Kidney epithelial cell (primary cell): ENCODE data around the gene CELF5. TPM values are rescaled to one million over a fixed set of nuclear protein-coding genes. Genes with fewer than 3 reads are reported as not detected.
"Not testable (repeated sequence)": the region's sequence is repeated elsewhere in the genome, so short reads cannot be mapped to it uniquely, and the experiment has no call there.

Experiments used
- DNase-seq: peaks from one replicate; pipeline ENCODE4 v3.0.0-alpha.2; 2010; ENCODE audit warnings: low read depth
- H3K27me3 ChIP-seq: 2 replicates; pipeline ENCODE4 v1.6.0; 2011; ENCODE audit warnings: low read length; ENCODE audit not compliant: control insufficient read depth, insufficient read depth
- H3K36me3 ChIP-seq: 2 replicates; pipeline ENCODE4 v1.5.1; 2011; ENCODE audit warnings: low read length; ENCODE audit not compliant: control insufficient read depth, insufficient read depth
- H3K4me3 ChIP-seq: 2 replicates; pipeline ENCODE4 v1.5.1; 2011; ENCODE audit warnings: low read depth, mild to moderate bottlenecking, control low read depth, low read length
- total RNA-seq: library from RNA; depleted of rRNA; stranded (reverse); fragments of >200 nt; gene quantifications from 2 replicates; pipeline ENCODE4 v1.2.3, GENCODE V29; 2015
- TF ChIP-seq, protein P1 (sequence below): IDR thresholded peaks from 2 replicates; pipeline ENCODE4 v1.5.1; 2011; ENCODE audit warnings: mild to moderate bottlenecking, moderate library complexity, low read length, control low read depth, inconsistent platforms; ENCODE audit not compliant: insufficient read depth, poor library complexity, severe bottlenecking

The CELF5 gene
- total RNA-seq, 1 donor from 2014 or later: 0.17 TPM

DNA sequence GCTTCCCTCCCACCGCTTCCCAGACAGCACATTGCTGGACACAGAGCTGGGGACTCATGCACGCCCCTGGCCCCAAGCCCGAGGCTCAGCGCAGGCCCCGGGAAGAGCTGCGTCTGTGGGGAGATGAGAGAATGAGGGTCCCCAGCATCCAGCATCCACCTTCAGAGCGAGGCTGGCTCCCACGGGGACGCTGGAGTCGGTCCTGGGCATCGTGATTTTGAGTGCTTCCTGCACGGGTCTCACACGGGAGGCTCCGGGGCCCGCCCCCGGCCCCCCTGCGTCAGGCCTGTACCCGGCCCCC, 34.0 kb upstream of the CELF5 start:
- no peaks in the 10 kb centered on the region for H3K36me3 ChIP-seq
- DNase-seq: no peak
- H3K4me3 ChIP-seq: no peak overlapping the region
- TF ChIP-seq, protein P1, sequence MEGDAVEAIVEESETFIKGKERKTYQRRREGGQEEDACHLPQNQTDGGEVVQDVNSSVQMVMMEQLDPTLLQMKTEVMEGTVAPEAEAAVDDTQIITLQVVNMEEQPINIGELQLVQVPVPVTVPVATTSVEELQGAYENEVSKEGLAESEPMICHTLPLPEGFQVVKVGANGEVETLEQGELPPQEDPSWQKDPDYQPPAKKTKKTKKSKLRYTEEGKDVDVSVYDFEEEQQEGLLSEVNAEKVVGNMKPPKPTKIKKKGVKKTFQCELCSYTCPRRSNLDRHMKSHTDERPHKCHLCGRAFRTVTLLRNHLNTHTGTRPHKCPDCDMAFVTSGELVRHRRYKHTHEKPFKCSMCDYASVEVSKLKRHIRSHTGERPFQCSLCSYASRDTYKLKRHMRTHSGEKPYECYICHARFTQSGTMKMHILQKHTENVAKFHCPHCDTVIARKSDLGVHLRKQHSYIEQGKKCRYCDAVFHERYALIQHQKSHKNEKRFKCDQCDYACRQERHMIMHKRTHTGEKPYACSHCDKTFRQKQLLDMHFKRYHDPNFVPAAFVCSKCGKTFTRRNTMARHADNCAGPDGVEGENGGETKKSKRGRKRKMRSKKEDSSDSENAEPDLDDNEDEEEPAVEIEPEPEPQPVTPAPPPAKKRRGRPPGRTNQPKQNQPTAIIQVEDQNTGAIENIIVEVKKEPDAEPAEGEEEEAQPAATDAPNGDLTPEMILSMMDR: no peak
- H3K27me3 ChIP-seq: no peaks in the 10 kb centered on the region

DNA sequence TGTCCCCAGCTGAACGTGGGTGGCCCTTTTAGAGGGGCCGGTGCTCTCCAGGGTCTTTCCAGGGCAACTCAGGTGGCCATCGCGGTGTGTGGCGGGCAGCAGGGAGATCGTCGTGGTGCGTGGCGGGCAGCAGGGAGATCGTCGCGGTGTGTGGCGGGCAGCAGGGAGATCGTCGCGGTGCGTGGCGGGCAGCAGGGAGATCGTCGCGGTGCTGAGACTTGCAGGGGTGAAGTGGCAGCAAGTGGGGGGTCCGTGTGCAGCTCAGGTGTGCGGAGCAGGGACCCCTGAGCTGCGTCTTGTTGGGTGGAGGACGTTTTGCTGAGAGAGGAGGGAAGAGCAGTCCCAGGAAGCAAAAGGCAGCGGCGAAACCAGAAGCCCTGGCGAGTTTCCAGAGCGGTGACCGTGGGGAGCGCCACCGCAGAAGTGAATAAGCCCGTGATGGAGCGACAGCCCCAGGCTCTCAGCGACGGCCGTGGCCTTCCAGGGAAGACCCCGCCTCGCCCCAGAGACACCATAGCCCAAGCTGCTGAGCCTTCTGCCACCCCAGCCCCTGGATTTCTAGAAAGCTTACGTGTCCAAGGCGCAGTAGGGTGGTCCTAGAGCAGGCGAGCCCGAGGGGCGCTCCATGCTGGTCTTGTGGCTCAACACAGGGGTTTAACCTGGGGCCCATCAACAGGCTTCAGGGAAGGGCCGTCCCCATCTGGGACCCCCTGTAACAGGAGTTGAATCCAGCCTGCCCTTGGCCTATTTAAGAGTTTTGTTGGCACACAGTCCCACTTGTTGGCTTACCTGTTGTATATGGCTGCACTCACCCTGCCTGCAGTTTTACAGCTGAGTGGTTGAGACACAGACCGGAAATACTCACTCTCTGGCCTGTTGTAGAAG, 33.3 kb upstream of the CELF5 start:
- no peak for DNase-seq
- H3K4me3 ChIP-seq: no peak overlapping the region
- H3K27me3 ChIP-seq: no peaks in the 10 kb centered on the region
- TF ChIP-seq, protein P1: no peak
- H3K36me3 ChIP-seq: no peaks in the 10 kb centered on the region

DNA sequence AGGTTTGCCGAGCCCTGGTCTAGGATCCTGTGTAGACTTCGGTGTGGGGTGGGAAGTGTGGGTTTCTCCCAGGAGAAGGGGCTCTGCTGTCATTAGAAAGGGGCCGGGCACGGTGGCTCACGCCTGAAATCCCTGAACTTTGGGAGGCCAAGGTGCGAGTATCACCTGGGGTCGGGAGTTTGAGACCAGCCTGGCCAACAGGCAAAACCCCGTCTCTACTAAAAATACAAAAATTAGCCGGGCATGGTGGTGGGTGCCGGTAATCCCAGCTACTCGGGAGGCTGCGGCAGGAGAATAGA, 32.7 kb upstream of the CELF5 start:
- H3K27me3 ChIP-seq, H3K4me3 ChIP-seq, DNase-seq, H3K36me3 ChIP-seq: not testable (repeated sequence)

DNA sequence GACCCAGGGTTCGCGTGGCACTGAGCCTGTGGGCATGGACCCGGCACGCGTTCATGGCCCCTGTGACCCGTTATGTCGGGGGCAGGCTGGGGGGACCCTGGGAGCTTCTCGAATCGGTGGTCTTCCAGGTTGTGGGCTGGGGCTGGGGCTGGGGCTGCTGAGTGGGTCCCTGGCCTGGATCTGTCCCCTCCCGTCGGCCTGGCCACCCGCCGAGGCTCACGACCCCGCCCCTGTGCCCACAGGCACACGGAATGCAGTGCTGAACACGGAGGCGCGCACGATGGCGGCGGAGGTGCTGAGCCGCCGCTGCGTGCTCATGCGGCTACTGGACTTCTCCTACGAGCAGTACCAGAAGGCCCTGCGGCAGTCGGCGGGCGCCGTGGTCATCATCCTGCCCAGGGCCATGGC, 32.2 kb upstream of the CELF5 start:
- DNase-seq: no peak
- TF ChIP-seq, protein P1: no peak
- no peaks in the 10 kb centered on the region for H3K36me3 ChIP-seq

DNA sequence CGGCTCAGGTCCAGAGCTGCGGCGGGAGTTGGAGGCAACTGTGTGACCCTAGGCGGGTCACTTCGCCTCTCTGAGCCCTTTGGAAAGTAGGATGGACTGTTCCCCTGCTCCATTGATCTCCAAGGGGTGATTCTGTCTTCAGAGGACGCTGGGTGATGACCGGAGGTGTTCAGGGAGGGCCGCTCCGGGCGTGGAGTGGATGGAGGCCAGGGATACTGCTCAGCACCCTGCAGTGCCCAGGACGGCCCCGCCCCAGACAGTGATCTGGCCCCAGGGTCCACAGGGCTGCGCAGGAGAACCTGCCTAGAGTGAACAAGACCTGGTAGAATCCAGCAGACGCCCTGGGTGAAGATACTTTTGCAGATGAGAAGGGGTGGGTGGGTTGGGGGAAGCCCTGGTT, 31.8 kb upstream of the CELF5 start:
- H3K27me3 ChIP-seq: no peaks in the 10 kb centered on the region

More for the DNA sequence above, 32.2 kb upstream of the CELF5 start:
- Histone ChIP-seq H3K27me3 (no peaks in the 10 kb centered on the region), H3K4me3 (no peak overlapping the region)

DNA sequence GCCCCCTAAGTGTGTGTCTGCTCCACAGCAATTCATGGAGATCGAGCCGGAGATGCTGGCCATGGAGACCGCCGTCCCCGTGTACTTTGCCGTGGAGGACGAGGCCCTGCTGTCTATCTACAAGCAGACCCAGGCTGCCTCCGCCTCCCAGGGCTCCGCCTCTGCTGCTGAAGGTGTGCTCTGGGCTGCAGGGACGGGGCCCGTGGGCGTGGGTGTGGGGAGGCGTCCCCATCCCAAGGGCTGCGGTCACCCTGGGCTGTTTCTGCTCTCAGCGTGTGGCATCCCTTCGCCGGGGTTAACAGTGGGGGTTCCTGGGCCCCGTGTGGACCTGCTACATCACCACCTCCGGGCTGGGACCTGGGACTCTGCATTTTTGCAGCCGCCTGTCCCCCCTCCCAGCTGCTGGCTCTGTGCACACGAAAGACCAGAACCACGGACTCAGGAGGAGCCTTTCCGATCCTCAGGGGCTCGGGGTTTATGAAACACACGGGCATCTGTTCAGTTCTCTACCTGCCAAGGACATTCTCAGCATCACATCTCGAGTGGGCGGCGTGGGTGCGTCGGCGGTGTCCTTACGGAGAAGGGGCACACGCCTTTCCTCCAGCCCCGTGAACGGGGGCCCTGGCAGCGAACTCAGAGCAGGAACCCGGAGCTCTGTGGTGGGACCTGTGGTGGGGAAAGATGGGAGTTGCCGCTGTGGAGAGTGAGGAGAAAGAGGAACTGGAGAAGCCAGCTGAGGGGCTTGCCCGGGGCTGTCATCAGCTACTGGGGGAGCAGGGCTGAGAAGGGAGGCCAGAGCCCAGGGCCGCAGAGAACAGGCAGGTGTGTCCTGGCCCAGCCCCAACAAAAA, 31.0 kb upstream of the CELF5 start:
- TF ChIP-seq, protein P1: no peak
- no peak overlapping the region for H3K4me3 ChIP-seq
- no peaks in the 10 kb centered on the region for H3K36me3 ChIP-seq
- DNase-seq: no peak
- H3K27me3 ChIP-seq: no peaks in the 10 kb centered on the region

More for the DNA sequence above, 31.8 kb upstream of the CELF5 start:
- no peaks in the 10 kb centered on the region for H3K36me3 ChIP-seq
- TF ChIP-seq, protein P1: no peak
- H3K4me3 ChIP-seq: no peak overlapping the region
- DNase-seq: no peak
